Measurements from ENCODE around the gene EXTL1.

The EXTL1 gene

GRCh38 chr1:26075421-26076144 lies 54.0 kb downstream of the EXTL1 start:
- no peak for DNase-seq

DNA sequence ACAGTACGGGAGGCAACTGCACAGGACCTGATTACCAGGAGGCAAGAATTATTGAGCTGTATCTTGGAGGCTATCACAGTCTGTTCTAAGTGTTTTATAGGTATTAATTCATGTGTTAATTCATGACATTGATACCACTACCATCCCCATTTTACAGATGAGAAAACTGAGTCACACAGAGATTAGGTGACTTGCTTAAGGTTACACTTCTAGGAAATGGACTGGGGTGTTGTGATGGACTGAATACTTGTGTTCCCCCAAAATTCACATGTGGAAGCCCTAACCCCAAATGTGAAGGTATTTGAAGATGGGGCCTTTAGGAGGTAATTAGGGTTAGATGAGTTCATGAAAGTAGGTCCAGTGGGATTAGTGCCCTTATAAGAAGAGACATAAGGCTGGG lies 55.9 kb downstream of the EXTL1 start:
- no peak for DNase-seq

- DNase-seq, result no peak
Observed at GRCh38 chr1:26078286-26079177, 57.0 kb downstream of the EXTL1 start.

DNA sequence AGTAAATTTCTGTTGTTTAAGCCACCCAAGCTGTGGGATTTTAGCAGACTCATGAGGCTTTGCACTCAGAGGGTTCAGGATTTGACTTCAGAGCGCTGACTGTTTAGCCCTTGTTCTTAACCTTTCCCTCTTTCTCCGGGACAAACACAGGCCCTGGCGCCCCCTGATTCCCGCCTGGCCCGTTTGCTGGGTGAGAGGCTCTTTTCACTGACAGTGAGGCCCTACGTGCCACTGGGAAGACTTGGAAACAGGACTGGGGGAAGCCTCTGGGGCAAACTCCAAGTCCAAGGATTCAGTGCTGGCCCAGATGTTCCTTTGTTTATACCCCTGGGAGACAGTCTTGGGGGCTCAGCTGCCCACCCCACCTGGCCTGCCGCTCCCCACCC lies 57.6 kb downstream of the EXTL1 start:
- no peak for DNase-seq

DNA sequence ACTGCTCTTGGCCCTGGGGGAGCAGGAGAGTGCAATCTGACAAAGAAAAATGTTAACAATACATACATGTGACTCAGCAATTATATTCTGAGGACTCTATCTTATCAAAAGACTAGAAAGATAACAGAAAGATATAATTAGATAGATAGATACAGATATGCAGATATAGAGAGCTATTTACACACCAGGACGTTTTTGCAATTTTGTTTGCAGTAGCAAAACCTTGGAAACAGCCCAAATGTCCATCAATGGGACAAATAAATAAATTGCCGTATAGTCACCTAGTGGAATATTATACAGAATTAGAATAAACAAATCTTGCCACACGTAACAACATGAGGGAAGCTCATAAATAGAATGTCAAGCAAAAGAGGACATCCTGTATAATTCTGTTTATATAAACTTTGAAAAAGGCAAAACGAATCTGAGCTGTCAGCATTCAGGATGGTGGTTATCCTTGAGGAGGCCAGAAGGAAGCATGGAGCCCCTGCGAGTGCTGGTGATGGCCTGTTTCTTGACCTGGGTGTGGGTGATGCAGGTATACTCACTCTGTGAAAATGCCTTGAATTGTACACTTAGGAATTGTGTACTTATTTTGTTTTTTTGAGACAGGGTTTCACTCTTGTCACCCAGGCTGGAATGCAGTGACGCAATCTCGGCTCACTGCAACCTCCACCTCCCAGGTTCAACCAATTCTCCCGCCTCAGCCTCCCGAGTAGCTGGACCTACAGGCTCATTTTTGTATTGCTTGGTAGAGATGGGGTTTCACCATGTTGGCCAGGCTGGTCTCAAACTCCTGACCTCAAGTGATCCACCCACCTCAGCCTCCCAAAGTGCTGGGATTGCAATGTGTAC lies 58.6 kb downstream of the EXTL1 start:
- no peak for DNase-seq

GRCh38 chr1:26081267-26082019 lies 59.9 kb downstream of the EXTL1 start:
- DNase-seq, result no peak

- no peak for DNase-seq
Observed at GRCh38 chr1:26082020-26082350, 60.4 kb downstream of the EXTL1 start.

- DNase-seq, result no peak
Observed at GRCh38 chr1:26083208-26083607, 61.6 kb downstream of the EXTL1 start.

DNA sequence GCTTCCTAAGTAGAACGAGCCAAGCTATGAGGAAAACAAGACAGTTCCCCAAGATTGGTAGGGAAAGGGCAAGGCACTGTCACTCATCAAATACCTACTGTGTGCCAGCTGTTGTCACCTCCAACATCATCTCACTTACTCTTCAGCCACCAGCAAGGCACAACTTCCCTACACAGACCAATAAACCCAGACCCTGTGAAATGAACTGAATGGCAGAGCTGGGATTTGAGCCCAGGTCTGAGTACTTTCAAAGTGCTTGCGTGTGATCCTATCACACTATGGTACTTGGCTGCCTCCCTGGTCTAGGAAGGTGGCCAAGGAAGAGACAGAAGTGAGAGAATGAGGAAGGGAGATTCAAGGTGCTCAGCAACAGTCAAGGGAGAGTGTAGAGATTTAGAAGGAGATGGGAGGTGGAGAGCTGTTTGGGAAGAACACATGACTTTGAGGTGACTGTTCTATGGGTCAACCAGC lies 62.6 kb downstream of the EXTL1 start:
- no peak for DNase-seq

- DNase-seq, result no peak
Observed at GRCh38 chr1:26084844-26085243, 63.3 kb downstream of the EXTL1 start.
